AG10803 (cell line): Measurements from ENCODE around the gene KLRD1.

ENCODE experiments used
- DNase-seq: peaks from one replicate; pipeline ENCODE4 v3.0.0; 2010; ENCODE audit warnings: low read depth
- H3K4me3 ChIP-seq: 2 replicates; pipeline ENCODE4 v1.5.1; 2011; ENCODE audit warnings: mild to moderate bottlenecking, low read length, control low read depth
- TF ChIP-seq, protein P1 (sequence below): conservative IDR thresholded peaks from 2 replicates; pipeline ENCODE4 v1.5.1; 2011; ENCODE audit warnings: mild to moderate bottlenecking, low read length, control low read depth, inconsistent platforms

Gene KLRD1

DNA sequence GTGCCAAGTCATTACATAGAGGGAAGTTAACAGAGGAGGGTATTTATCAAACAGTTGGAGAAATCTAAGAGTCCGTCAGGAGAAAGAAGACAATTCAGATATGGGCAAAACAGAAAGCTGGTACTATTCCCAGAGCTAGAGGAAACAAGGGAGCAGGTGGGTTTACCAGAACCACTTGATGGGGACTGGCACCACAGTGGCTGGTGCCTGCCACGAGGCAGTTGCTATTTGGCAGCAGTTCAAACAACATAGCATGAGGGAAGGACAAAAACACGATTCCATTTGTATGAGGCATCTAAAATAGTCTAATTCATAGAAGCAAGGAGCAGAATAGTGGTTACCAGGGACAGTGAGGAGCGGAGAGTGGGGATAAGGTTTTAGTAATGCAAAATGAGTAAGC, 24.6 kb upstream of the KLRD1 start:
- no peak for DNase-seq
- TF ChIP-seq, protein P1, sequence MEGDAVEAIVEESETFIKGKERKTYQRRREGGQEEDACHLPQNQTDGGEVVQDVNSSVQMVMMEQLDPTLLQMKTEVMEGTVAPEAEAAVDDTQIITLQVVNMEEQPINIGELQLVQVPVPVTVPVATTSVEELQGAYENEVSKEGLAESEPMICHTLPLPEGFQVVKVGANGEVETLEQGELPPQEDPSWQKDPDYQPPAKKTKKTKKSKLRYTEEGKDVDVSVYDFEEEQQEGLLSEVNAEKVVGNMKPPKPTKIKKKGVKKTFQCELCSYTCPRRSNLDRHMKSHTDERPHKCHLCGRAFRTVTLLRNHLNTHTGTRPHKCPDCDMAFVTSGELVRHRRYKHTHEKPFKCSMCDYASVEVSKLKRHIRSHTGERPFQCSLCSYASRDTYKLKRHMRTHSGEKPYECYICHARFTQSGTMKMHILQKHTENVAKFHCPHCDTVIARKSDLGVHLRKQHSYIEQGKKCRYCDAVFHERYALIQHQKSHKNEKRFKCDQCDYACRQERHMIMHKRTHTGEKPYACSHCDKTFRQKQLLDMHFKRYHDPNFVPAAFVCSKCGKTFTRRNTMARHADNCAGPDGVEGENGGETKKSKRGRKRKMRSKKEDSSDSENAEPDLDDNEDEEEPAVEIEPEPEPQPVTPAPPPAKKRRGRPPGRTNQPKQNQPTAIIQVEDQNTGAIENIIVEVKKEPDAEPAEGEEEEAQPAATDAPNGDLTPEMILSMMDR = no peak
- H3K4me3 ChIP-seq = no peak overlapping the region

DNA sequence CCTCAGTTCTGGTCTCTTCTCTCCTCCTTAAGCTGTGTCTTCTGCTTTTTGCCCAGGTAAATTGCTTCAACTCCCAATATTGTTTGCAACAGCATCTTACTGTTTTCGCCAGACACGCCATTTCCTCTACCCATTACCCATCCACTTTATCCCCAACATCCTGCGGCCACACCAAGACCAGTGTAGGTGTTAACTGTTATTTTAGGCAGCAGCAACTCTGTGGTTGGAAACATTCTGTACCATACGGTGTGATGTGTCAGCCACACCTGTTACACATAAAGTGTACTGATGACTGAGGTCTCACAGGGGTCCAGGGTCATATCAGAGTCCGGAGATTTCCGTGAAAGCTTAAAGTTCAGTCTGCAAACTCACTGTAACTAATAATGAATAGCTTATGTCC, 21.8 kb upstream of the KLRD1 start:
- TF ChIP-seq, protein P1 = no peak
- no peak for DNase-seq
- no peak overlapping the region for H3K4me3 ChIP-seq

DNA sequence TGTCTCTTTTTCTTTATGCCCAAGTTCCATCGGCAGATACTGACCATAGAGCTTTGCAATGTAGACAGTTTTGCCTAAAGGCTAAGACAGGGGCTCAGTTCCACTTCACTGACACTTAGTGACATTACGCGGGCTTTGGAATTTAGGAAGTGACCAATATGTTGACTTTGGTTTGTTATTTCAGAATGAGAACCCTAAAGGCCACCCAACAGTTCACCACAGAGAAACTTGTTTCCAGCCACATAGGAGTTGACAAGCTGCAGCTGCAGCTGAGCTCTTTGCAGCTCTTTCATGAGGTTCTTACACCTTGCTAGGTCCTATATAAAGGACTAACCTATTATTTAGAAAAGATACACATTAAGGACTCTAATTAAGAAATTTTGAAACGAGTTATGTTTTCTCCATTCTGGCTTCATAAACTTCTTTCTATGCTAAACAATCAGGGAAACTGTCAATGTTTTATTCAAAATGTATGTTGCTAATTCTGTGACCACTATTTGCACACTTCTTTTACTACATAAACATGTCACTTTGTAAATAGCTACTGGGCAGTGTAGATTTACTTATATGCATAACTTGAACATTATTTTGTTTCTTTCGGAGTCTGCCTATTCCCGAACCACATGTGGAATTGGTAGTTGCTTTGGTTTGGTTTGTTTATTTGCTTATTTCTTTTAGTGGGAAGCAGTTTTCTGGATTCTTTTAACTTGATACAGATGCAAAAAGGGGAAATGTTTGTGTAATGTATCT, 18.5 kb upstream of the KLRD1 start:
- TF ChIP-seq, protein P1 = no peak
- DNase-seq = no peak
- no peak overlapping the region for H3K4me3 ChIP-seq

DNA sequence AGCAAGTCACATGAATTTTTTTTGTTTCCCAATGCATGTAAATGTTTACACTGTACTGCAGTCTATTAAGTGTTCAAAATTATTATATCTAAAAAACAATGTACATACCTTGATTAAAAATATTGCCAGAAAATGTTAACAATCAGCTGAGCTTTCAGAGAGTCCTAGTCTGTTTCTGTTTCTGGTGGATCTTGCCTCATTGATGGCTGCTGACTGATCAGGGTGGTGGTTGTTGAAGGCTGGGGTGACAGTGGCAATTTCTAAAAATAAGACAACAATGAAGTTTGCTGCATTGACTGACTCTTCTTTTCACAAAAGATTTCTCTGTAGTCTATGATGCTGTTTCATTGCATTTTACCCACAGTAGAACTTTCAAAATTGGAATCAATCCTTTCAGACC, 16.6 kb upstream of the KLRD1 start:
- no peak for DNase-seq
- no peak overlapping the region for H3K4me3 ChIP-seq
- TF ChIP-seq, protein P1 = no peak

DNA sequence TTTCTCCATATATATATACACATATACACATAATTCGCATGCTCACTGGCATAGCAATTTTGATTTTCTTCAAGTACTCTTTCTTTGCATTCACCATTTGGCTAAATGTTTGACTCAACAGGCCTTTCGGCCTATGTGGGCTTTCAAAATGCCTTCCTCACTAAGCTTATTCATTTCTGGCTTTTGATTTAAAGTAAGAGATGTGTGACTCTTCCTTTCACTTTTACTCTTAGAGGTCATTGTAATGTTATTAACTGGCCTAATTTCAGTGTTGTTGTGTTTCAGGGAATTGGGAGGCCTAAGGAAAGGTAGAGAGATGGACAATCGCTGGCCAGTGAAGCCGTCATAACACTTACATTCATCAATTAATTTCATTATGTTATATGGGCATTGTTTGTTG, 14.5 kb upstream of the KLRD1 start:
- TF ChIP-seq, protein P1 = no peak
- no peak for DNase-seq
- H3K4me3 ChIP-seq = no peak overlapping the region

DNA sequence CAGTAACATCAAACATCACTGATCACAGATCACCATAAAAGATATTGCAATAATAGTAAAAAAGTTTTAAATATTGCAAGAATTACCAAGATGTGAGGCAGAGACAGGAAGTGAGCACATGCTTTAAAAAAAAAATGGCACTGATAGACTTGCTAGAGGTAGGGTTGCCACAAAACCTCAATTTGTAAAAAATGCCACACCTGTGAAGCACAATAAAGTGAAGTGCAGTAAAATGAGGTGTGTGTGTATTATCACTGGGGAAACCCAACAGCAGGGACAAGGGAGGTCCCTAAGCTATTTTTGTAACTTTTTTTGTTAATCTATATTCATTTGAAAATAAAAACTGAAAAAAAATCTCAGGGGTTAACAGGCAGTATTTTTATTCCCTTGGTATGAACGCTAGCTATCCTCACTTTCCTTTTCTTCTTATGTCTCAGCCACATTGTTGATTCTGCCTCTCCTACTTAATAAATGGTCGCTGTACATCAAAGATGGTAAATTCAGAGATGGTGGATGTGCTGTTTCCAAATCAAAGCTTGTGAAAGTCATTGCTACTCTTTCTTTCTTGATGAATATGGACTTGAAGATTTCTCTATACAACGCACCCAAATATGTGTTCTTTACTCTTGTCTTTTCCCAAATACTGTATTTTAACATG, 14.0 kb upstream of the KLRD1 start:
- no peak overlapping the region for H3K4me3 ChIP-seq
- TF ChIP-seq, protein P1 = no peak
- DNase-seq = no peak

DNA sequence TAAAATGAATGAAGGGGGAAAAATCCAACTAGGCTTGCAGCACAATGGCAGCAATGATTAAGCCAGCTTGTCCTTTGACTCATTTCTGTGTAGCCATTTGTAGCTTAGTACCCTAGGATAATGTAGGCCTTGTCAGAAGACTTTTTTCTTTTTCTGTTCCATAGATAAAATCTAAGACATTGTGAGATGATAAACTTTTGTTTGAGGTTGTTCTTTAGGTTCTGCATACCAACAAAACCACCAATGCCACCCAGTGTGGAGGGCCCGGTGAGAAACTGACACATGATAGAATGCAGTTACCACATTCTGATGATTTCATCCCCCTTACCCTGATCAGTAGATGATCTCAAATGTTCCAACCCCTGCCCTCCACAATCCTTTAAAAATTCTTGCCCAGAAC, 6.6 kb upstream of the KLRD1 start:
- TF ChIP-seq, protein P1 = no peak
- no peak for DNase-seq
- H3K4me3 ChIP-seq = no peak overlapping the region
